Measurements from ENCODE around the gene ADAM33.

Gene ADAM33

DNA sequence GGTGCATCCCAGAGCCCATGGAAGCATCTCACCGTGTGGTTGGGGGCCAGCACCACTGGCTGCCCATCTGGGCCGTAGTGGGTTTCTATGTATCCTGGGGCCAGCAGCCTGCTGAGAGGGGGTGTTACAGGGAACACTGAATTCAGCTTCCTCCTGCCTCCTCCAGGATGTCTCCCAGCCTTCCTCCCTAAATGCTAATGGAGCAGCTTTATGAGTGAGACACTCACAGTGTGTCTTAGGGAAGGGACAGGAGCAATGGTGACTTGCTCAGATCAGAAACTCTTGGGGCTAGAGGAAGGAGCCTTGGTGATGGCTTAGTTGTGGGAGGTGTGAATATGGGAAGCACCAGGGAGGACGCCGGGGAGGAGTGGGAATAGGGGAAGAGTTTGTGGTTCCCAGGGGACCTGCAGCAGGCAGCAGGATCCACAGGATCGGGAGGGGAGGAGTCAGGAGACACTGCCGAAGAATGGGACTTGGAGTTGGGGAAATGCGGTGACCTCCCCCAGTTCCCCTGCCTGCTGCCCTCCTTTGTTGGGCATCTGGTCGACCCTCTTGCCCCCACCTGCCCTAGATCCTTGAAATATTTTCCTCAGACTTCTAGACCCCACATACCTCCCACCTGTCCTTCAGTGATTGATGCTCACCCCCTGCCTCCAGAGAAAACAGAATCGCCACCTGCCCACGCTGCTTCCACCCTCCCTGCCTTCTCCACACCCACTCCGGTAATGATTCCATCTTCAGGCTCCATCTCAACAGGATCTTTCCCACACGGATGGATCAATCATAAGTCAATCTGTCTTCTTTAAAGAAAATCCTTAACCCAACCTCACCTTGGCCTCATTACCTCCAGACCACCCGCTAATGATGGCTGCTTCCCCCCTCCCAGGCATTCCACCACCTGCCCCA is 6.6 kb downstream of the ADAM33 start:
- peaks cover 2% of the 10 kb centered on the region for H3K9me3 ChIP-seq (ENCODE audit: insufficient read depth, low read depth, low read length)
- peaks cover 3% of the 10 kb centered on the region for H3K79me1 ChIP-seq (ENCODE audit: low read length)
- H3K9ac ChIP-seq (ENCODE audit: low read length), result no peak overlapping the region
- H2BK12ac ChIP-seq (ENCODE audit: low read length), result no peak overlapping the region
- H2AK5ac ChIP-seq (ENCODE audit: low read length), result no peak overlapping the region
- no peak overlapping the region for H3K18ac ChIP-seq (ENCODE audit: low read length)
- H3K4me1 ChIP-seq (ENCODE audit: control insufficient read depth in 1 of 2, insufficient read depth in 2 of 2, low read length in 2 of 2), result peaks cover 15 to 18% of the 10 kb centered on the region in 2 experiments
- WGBS (ENCODE audit: extremely low coverage, insufficient coverage, insufficient read length), result no CpG with 5 or more reads among the region's 13 CpGs
- H3K36me3 ChIP-seq (ENCODE audit: control insufficient read depth in 1 of 2, insufficient read depth in 2 of 2, low read length in 2 of 2), result peaks cover 4 to 5% of the 10 kb centered on the region in 2 experiments
- H3K4me2 ChIP-seq (ENCODE audit: low read length), result no peak overlapping the region
- H3K79me2 ChIP-seq (ENCODE audit: control insufficient read depth, insufficient read depth, low read length, poor library complexity), result no peaks in the 10 kb centered on the region
- H3K4ac ChIP-seq (ENCODE audit: low read depth, low read length), result no peak overlapping the region
- no peak overlapping the region for H2BK5ac ChIP-seq (ENCODE audit: low read depth, low read length, poor library complexity)
- H4K91ac ChIP-seq (ENCODE audit: low read depth, low read length), result no peak overlapping the region
- H3K14ac ChIP-seq (ENCODE audit: low read length), result no peak overlapping the region
- H3K27ac ChIP-seq (ENCODE audit: low read depth, low read length), result no peak overlapping the region
- H3K4me3 ChIP-seq (ENCODE audit: low read depth, low read length), result no peak overlapping the region
- no peak for DNase-seq
- no peak overlapping the region for H3K23ac ChIP-seq (ENCODE audit: low read length)
- peaks cover 14% of the 10 kb centered on the region for H3K27me3 ChIP-seq (ENCODE audit: insufficient read depth, low read length)
- H4K12ac ChIP-seq (ENCODE audit: low read depth, low read length), result no peak overlapping the region
- H2AFZ ChIP-seq (ENCODE audit: insufficient read depth, low read length, poor library complexity), result no peak overlapping the region
- H2BK120ac ChIP-seq (ENCODE audit: insufficient read depth, low read length, poor library complexity), result no peak overlapping the region
- no peak overlapping the region for H4K8ac ChIP-seq (ENCODE audit: low read depth, low read length)

DNA sequence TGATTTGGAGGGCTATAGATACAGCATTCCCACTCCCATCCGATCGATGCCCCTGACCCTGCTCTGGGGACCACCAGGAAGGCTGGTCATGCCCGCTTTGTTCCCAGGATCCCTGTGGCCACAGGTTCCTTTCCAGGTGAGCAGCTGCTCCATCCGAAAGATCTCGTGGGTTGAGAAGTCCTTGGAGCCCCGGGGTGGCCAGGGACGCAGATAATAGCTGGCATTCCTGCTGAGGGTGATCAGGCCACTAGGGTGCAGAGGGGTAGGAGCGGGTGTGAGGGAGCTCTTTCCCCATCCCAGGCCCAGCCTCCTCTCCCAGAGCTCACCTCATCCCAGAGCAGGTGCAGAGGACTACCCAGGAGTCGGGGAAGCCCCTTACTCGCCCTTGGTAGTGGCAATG is 7.4 kb downstream of the ADAM33 start:
- H3K23ac ChIP-seq (ENCODE audit: low read length), result no peak overlapping the region

DNA sequence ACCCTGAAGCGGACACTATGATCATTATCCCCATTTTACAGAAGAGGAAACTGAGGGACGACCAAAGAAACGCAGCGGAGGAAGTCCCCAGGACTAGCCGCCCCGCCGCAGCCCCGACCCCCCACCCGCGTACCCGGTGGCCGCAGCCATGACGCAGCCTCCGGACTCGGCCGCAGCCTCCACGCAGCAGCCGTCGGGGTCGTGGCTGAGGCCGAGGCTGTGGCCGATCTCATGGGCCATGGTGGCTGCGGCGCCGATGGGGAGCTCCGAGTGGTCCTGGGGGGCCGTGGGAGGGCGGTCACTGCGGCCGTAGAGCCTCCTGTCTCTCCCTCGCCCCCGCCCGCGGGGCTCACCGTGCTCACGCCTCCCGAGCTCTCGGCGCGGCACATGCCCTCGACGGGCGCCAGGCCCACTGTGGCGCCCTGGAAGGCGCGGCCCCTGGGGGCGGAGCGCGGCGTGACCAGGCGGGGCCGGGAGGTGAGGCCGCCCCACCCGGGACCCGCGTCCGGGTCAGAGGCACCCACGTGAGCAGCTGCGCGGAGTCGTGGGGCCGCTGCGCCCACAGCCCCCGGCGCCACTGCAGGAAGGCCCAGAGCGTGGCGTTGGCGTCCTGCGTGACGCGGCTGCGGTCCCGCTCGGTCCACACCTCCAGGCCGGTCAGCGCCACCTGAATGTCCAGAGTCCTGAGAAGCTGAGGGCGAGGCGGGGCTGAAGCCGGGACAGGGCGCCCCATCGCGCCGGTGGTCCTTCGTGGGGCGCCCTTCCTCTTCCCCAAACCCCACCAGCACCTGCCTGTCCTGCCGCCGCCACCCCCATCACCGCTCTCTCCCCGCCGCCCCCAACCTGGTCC is 8.4 kb downstream of the ADAM33 start:
- H3K23ac ChIP-seq (ENCODE audit: low read length), result no peak overlapping the region
- no peak overlapping the region for H2BK12ac ChIP-seq (ENCODE audit: low read length)
- peaks cover 4 to 5% of the 10 kb centered on the region in 2 experiments for H3K36me3 ChIP-seq (ENCODE audit: control insufficient read depth in 1 of 2, insufficient read depth in 2 of 2, low read length in 2 of 2)
- no peak overlapping the region for H3K14ac ChIP-seq (ENCODE audit: low read length)
- no peak overlapping the region for H3K18ac ChIP-seq (ENCODE audit: low read length)
- H2AK5ac ChIP-seq (ENCODE audit: low read length), result no peak overlapping the region
- H2AFZ ChIP-seq (ENCODE audit: insufficient read depth, low read length, poor library complexity), result no peak overlapping the region
- no peak for DNase-seq
- no peak overlapping the region for H4K91ac ChIP-seq (ENCODE audit: low read depth, low read length)
- no peak overlapping the region for H2BK5ac ChIP-seq (ENCODE audit: low read depth, low read length, poor library complexity)
- peaks cover 2% of the 10 kb centered on the region for H3K9me3 ChIP-seq (ENCODE audit: insufficient read depth, low read depth, low read length)
- no peak overlapping the region for H3K4ac ChIP-seq (ENCODE audit: low read depth, low read length)
- no peaks in the 10 kb centered on the region for H3K79me1 ChIP-seq (ENCODE audit: low read length)
- no peaks in the 10 kb centered on the region for H3K79me2 ChIP-seq (ENCODE audit: control insufficient read depth, insufficient read depth, low read length, poor library complexity)
- no peak overlapping the region for H3K4me3 ChIP-seq (ENCODE audit: low read depth, low read length)
- H3K27me3 ChIP-seq (ENCODE audit: insufficient read depth, low read length), result peaks cover 14% of the 10 kb centered on the region
- no peak overlapping the region for H4K8ac ChIP-seq (ENCODE audit: low read depth, low read length)
- H4K12ac ChIP-seq (ENCODE audit: low read depth, low read length), result no peak overlapping the region
- no peak overlapping the region for H3K4me2 ChIP-seq (ENCODE audit: low read length)
- no CpG with 5 or more reads among the region's 90 CpGs for WGBS (ENCODE audit: extremely low coverage, insufficient coverage, insufficient read length)
- no peak overlapping the region for H3K27ac ChIP-seq (ENCODE audit: low read depth, low read length)
- H3K4me1 ChIP-seq (ENCODE audit: control insufficient read depth in 1 of 2, insufficient read depth in 2 of 2, low read length in 2 of 2), result peaks cover 6 to 11% of the 10 kb centered on the region in 2 experiments
- H3K9ac ChIP-seq (ENCODE audit: low read length), result no peak overlapping the region
- H2BK120ac ChIP-seq (ENCODE audit: insufficient read depth, low read length, poor library complexity), result no peak overlapping the region

More for the DNA sequence above, 7.4 kb downstream of the ADAM33 start:
- no peak overlapping the region for H3K18ac ChIP-seq (ENCODE audit: low read length)
- no peak overlapping the region for H2BK12ac ChIP-seq (ENCODE audit: low read length)
- peaks cover 9 to 12% of the 10 kb centered on the region in 2 experiments for H3K4me1 ChIP-seq (ENCODE audit: control insufficient read depth in 1 of 2, insufficient read depth in 2 of 2, low read length in 2 of 2)
- H2AK5ac ChIP-seq (ENCODE audit: low read length), result no peak overlapping the region
- H4K8ac ChIP-seq (ENCODE audit: low read depth, low read length), result no peak overlapping the region
- peaks cover 2% of the 10 kb centered on the region for H3K9me3 ChIP-seq (ENCODE audit: insufficient read depth, low read depth, low read length)
- WGBS (ENCODE audit: extremely low coverage, insufficient coverage, insufficient read length), result no CpG with 5 or more reads among the region's 10 CpGs
- no peaks in the 10 kb centered on the region for H3K79me2 ChIP-seq (ENCODE audit: control insufficient read depth, insufficient read depth, low read length, poor library complexity)
- no peak overlapping the region for H3K9ac ChIP-seq (ENCODE audit: low read length)
- H2AFZ ChIP-seq (ENCODE audit: insufficient read depth, low read length, poor library complexity), result no peak overlapping the region
- H3K14ac ChIP-seq (ENCODE audit: low read length), result no peak overlapping the region
- H3K4me2 ChIP-seq (ENCODE audit: low read length), result no peak overlapping the region
- peaks cover under 1% of the 10 kb centered on the region for H3K79me1 ChIP-seq (ENCODE audit: low read length)
- no peak overlapping the region for H2BK5ac ChIP-seq (ENCODE audit: low read depth, low read length, poor library complexity)
- H4K12ac ChIP-seq (ENCODE audit: low read depth, low read length), result no peak overlapping the region
- DNase-seq, result no peak
- H3K4ac ChIP-seq (ENCODE audit: low read depth, low read length), result no peak overlapping the region
- no peak overlapping the region for H3K27ac ChIP-seq (ENCODE audit: low read depth, low read length)
- no peak overlapping the region for H3K4me3 ChIP-seq (ENCODE audit: low read depth, low read length)
- peaks cover 14% of the 10 kb centered on the region for H3K27me3 ChIP-seq (ENCODE audit: insufficient read depth, low read length)
- peaks cover 4 to 5% of the 10 kb centered on the region in 2 experiments for H3K36me3 ChIP-seq (ENCODE audit: control insufficient read depth in 1 of 2, insufficient read depth in 2 of 2, low read length in 2 of 2)
- no peak overlapping the region for H2BK120ac ChIP-seq (ENCODE audit: insufficient read depth, low read length, poor library complexity)
- no peak overlapping the region for H4K91ac ChIP-seq (ENCODE audit: low read depth, low read length)

DNA sequence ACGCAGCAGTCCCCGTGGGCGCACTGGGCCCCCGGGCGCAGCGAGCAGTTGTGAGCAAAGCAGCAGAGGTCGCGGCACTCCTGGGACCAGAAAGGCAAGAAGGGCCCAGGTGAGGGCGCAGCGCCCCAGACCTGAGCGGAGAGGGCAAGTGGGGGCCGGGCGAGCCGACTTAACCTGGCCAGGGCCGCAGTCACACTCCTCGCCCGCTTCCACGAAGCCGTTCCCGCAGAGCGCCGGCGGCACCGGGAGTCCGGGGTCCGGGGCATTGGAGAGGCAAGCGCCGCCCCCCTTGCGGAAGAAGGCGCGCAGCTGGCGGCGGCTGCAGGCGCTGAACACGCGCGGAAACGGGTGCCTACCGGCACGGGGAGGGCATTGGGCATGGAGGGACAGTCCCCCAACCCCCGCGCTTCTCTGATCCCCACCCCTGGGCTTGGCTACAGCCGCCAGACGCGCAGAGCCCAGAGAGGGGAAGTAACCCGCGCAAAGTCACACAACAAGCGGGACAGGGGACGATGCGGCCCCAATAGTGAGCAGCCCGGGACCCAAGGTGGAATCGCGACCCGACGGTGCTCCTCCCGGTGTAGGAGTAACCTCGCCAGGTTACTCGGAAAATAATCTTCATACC is 9.2 kb downstream of the ADAM33 start:
- Histone ChIP-seq H3K4me1 (ENCODE audit: control insufficient read depth in 1 of 2, insufficient read depth in 2 of 2, low read length in 2 of 2) (peaks cover 0 to 3% of the 10 kb centered on the region in 2 experiments), H3K79me2 (ENCODE audit: control insufficient read depth, insufficient read depth, low read length, poor library complexity) (no peaks in the 10 kb centered on the region), H4K12ac (ENCODE audit: low read depth, low read length) (no peak overlapping the region), H3K27me3 (ENCODE audit: insufficient read depth, low read length) (peaks cover 14% of the 10 kb centered on the region), H3K9ac (ENCODE audit: low read length) (no peak overlapping the region), H4K91ac (ENCODE audit: low read depth, low read length) (no peak overlapping the region), H2BK5ac (ENCODE audit: low read depth, low read length, poor library complexity) (no peak overlapping the region), H3K9me3 (ENCODE audit: insufficient read depth, low read depth, low read length) (peaks cover 2% of the 10 kb centered on the region), H3K4me3 (ENCODE audit: low read depth, low read length) (no peak overlapping the region), H3K23ac (ENCODE audit: low read length) (no peak overlapping the region), H3K27ac (ENCODE audit: low read depth, low read length) (no peak overlapping the region), H2BK120ac (ENCODE audit: insufficient read depth, low read length, poor library complexity) (no peak overlapping the region), H3K4me2 (ENCODE audit: low read length) (no peak overlapping the region), H4K8ac (ENCODE audit: low read depth, low read length) (no peak overlapping the region), H3K18ac (ENCODE audit: low read length) (no peak overlapping the region), H2AFZ (ENCODE audit: insufficient read depth, low read length, poor library complexity) (no peak overlapping the region), H2AK5ac (ENCODE audit: low read length) (no peak overlapping the region), H3K36me3 (ENCODE audit: control insufficient read depth in 1 of 2, insufficient read depth in 2 of 2, low read length in 2 of 2) (peaks cover 4 to 5% of the 10 kb centered on the region in 2 experiments), H3K79me1 (ENCODE audit: low read length) (no peaks in the 10 kb centered on the region), H3K4ac (ENCODE audit: low read depth, low read length) (no peak overlapping the region), H2BK12ac (ENCODE audit: low read length) (no peak overlapping the region), H3K14ac (ENCODE audit: low read length) (no peak overlapping the region)
- WGBS (ENCODE audit: extremely low coverage, insufficient coverage, insufficient read length), result no CpG with 5 or more reads among the region's 58 CpGs
- DNase-seq, result no peak

All from trophoblast cell (in vitro differentiated cells and primary cell).